Hair follicular keratinocyte (primary cell): ENCODE data around the gene ARHGEF1. TPM values are rescaled to one million over a fixed set of nuclear protein-coding genes. Genes with fewer than 3 reads are reported as not detected.

Experiments
- total RNA-seq: library from RNA; depleted of rRNA; stranded (reverse); fragments of >200 nt; gene quantifications from 2 replicates; pipeline ENCODE4 v1.2.3, GENCODE V29; 2015

Gene ARHGEF1
- 91.3 and 104 TPM in 2 replicates for total RNA-seq

DNA sequence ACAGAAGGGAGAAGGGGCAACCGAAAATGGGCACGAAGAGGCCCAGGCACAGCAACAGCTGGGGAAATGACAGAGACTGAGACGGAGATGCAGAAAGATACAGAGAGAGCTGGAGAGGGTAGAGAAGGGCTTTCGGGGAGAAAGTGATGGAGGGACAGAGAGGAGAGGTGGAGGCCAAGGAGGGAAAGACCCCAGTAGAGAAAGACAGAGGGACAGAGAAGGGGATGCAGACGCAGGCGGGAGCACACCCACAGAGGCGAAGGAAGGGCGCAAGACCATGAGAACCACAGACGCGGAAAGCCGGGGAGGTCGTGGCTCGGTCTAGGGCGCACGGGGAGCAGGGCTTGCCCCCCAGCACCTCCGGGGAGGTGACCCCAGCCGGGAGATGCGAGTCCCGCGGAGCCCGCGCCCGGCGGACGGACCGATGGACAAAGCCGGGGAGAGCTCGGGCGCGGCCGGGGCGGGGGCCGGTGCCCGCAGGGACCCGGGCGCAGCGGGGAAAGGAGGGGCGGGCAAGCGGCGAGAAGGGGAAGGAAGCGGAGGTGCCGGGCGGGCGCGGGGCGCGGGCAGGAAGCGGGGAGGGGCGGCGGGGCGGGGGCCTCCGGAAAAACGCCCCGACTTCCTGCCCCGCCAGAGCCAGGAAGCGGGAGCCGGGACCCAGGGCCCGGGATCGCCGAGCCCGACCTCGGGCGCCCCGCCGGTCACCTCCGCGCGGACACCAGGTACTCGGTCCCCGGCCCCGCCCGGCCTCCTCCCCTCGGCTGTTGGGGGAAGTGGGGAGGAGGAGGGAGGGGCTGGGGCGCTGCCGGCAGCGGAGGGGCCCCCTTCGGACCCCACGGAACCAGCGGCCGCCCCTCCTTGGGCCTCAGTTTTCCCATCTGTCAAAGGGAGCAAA is at the start of gene ARHGEF1:
Gene ARHGEF1, plus strand, starts transcription at position 617 of the 895 bp plus-strand sequence. CDS start 4,899 bp downstream, outside the sequence.

GRCh38 chr19:41844601-41845000 is 38.4 kb upstream of the ARHGEF1 start, which contains the start of gene LYPD4:
TSS of gene LYPD4 (minus strand) at chr19:41844683. CDS start at chr19:41839285, 5,398 bp downstream.

GRCh38 chr19:41845001-41845050 is 38.2 kb upstream of the ARHGEF1 start, which contains the start of gene DMRTC2:
TSS of gene DMRTC2 (plus strand) at chr19:41845042. CDS start at chr19:41847429, 2,387 bp downstream.

GRCh38 chr19:41859618-41860418 is 23.2 kb upstream of the ARHGEF1 start, which contains the start of gene RPS19:
TSS of gene RPS19 (plus strand) at chr19:41860255. CDS start at chr19:41860775, 520 bp downstream.

DNA sequence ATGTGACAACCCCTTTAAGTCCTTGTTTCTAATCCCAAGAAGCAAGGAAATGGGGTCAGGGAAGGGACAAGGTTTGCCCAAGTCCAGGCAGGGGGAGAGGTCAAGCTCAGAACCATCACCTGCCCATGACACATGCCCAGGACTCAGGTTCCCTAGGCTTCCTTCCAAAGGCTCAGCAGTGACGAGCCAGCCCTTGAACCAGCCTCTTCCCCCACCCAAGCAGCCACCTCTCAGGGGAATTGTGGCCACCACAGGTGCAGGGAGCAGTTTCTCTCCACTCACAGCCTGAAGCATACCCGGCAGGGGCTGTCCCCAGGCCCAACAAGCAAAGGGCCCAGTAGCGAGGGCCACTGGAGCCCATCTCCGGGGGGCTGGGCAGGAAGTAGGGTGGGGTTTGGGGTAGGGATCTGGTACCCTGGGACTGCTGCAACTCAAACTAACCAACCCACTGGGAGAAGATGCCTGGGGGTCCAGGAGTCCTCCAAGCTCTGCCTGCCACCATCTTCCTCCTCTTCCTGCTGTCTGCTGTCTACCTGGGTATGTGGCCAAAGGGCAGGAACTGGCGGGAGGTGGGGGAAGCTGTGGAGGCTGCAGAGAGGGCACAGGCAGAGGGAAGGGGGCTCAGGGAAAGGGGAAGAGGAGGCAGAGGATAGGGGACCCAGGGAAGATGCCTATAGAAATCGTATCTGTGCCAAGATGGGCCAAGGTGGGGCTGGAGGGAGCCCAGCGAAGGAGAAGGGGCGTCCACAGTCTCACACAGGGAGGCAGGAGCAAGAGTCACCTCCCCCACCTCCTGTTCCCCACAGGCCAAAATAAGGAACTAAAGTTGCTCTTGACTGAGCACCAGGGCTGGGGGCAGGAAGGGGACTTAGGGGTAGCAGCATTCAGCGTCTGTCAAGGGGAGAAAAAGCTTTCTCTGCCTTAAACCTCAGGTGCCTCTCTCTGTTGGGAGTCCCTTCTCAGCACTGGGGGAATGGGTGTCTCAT is 5.8 kb upstream of the ARHGEF1 start, which contains the start of gene CD79A:
Gene CD79A, plus strand, starts transcription at position 433 of the 986 bp plus-strand sequence. Its CDS starts 26 bp downstream, at position 459.

GRCh38 chr19:41928221-41928683 is 45.3 kb downstream of the ARHGEF1 start, which contains the start of gene ERFL:
TSS of gene ERFL (minus strand) at chr19:41928449. CDS start at chr19:41912919, 15,530 bp downstream.

Other genes starting within 250 kb of the ARHGEF1 start
- gene CEACAM7, start 194.9 kb upstream of the ARHGEF1 start, total RNA-seq, result not detected in 2 replicates
- not detected in 2 replicates for gene CEACAM5, start 174.6 kb upstream of the ARHGEF1 start, total RNA-seq
- 0.11 and 0.23 TPM in 2 replicates for gene CEACAM6, start 127.7 kb upstream of the ARHGEF1 start, total RNA-seq
- gene CEACAM3, start 86.6 kb upstream of the ARHGEF1 start, total RNA-seq, result not detected in 2 replicates
- gene LYPD4, start 38.5 kb upstream of the ARHGEF1 start, total RNA-seq, result not detected in 2 replicates
- not detected in 2 replicates for gene DMRTC2, start 38.1 kb upstream of the ARHGEF1 start, total RNA-seq
- gene RPS19, start 22.9 kb upstream of the ARHGEF1 start, total RNA-seq, result 1,704 and 2,675 TPM in 2 replicates
- not detected in 2 replicates for gene CD79A, start 5.9 kb upstream of the ARHGEF1 start, total RNA-seq
- not detected in 2 replicates for gene ERFL, start 45.3 kb downstream of the ARHGEF1 start, total RNA-seq
- 177 and 245 TPM in 2 replicates for gene RABAC1, start 76.1 kb downstream of the ARHGEF1 start, total RNA-seq
- gene ATP1A3, start 111.0 kb downstream of the ARHGEF1 start, total RNA-seq, result 0.04 TPM in 1 of 2 replicates, not detected in the other
- 0.04 and 0.16 TPM in 2 replicates for gene GRIK5, start 187.0 kb downstream of the ARHGEF1 start, total RNA-seq
- gene ZNF574, start 193.0 kb downstream of the ARHGEF1 start, total RNA-seq, result 15.0 and 18.9 TPM in 2 replicates
- gene POU2F2, start 249.3 kb downstream of the ARHGEF1 start, total RNA-seq, result 12.5 and 25.6 TPM in 2 replicates